Prostate gland (tissue), 2 donors: ENCODE data around the gene INAFM1. TPM values are rescaled to one million over a fixed set of nuclear protein-coding genes. Genes with fewer than 3 reads are reported as not detected.

ENCODE experiments used
- DNase-seq: peaks from one replicate; pipeline ENCODE4 v3.0.0-alpha.2; 2019; ENCODE audit warnings: low spot score
- H3K27ac ChIP-seq, 2 donors: fragments of 200-600 bp; sonication (generic); 2 replicates each; pipeline ENCODE4 v1.5.1; 2017 to 2019
- H3K27me3 ChIP-seq: fragments of 200-600 bp; sonication (generic); replicated peaks from 2 replicates; pipeline ENCODE4 v1.5.1; 2019; ENCODE audit not compliant: insufficient read depth
- H3K36me3 ChIP-seq, 2 donors: fragments of 200-600 bp; sonication (generic); 1 replicate in 1 of 2; 2 replicates in 1 of 2; pipeline versions ENCODE4 v1.5.1 to v1.8.1; 2017 to 2019
- H3K4me1 ChIP-seq: fragments of 200-600 bp; sonication (generic); replicated peaks from 2 replicates; pipeline ENCODE4 v1.5.1; 2019
- H3K4me3 ChIP-seq, 2 donors: fragments of 200-600 bp; sonication (generic); 2 replicates each; pipeline ENCODE4 v1.5.1; 2017 to 2019
- H3K9me3 ChIP-seq: fragments of 200-600 bp; sonication (generic); 2 replicates; pipeline ENCODE4 v1.5.1; 2017
- POLR2A ChIP-seq: fragments of 450-650 bp; IDR thresholded peaks from one replicate; pipeline ENCODE4 v1.6.1; 2016; ENCODE audit warnings: antibody characterized with exemption, mild to moderate bottlenecking
- POLR2AphosphoS5 ChIP-seq: sonication (generic); formaldehyde crosslinking; IDR thresholded peaks from one replicate; pipeline ENCODE4 v1.6.1; 2017; ENCODE audit warnings: antibody characterized with exemption
- WGBS: methylation state at CpG from one replicate; pipeline ENCODE4 v1.1.5; 2018; 5-methylcytosine and 5-hydroxymethylcytosine counted together
- intact Hi-C: fragments of 100-400 bp; cut with DNase I; formaldehyde crosslinking; loops from one replicate; pipeline ENCODE4 v1.14.2; 2022
- total RNA-seq, 2 donors: library from RNA; depleted of rRNA; stranded (reverse); fragments of >200 nt; gene quantifications; one replicate each; pipeline ENCODE4 v1.1.0, GENCODE V29; 2016
- TF ChIP-seq, protein P1 (sequence below), 4 experiments: fragments of 200-600 bp in 2 of 4; fragments of 450-650 bp in 2 of 4; sonication (generic) in 2 of 4; IDR thresholded peaks; 1 replicate in 3 of 4; 2 replicates in 1 of 4; pipeline ENCODE4 v1.5.1; 2016 to 2019; ENCODE audit warnings: antibody characterized with exemption in 4 of 4, mild to moderate bottlenecking in 2 of 4, moderate library complexity in 2 of 4

Gene INAFM1
- total RNA-seq, 2 donors from 2014 or later = 11.4 to 30.2 TPM

DNA sequence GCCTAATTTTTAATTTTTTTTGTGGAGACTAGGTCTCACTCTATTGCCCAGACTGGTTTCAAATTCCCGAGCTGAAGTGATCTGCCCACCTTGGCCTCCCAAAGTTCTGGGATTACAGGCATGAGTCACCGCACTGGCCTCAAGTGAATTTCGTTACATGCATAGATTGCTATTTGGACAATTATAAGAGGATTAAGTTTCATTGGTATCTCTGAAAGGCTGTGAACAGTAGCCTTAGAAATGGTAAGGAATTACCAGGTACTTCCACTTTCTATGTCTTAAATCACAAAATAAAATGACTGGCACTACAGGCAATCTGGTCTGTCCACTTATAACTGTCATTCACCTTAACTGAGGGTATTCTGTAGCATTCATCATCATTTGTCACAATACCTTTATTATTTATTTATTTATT, 21.2 kb upstream of the INAFM1 start:
- H3K4me3 ChIP-seq = no peak overlapping the region
- no peak for DNase-seq
- H3K27ac ChIP-seq = no peak overlapping the region
- peak; percentile 11 for TF ChIP-seq POLR2AphosphoS5
- TF ChIP-seq, protein P1, sequence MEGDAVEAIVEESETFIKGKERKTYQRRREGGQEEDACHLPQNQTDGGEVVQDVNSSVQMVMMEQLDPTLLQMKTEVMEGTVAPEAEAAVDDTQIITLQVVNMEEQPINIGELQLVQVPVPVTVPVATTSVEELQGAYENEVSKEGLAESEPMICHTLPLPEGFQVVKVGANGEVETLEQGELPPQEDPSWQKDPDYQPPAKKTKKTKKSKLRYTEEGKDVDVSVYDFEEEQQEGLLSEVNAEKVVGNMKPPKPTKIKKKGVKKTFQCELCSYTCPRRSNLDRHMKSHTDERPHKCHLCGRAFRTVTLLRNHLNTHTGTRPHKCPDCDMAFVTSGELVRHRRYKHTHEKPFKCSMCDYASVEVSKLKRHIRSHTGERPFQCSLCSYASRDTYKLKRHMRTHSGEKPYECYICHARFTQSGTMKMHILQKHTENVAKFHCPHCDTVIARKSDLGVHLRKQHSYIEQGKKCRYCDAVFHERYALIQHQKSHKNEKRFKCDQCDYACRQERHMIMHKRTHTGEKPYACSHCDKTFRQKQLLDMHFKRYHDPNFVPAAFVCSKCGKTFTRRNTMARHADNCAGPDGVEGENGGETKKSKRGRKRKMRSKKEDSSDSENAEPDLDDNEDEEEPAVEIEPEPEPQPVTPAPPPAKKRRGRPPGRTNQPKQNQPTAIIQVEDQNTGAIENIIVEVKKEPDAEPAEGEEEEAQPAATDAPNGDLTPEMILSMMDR (IDR thresholded peaks at IDR 0.05) = no peak
- TF ChIP-seq POLR2A = no peak
- no peaks in the 10 kb centered on the region for H3K27me3 ChIP-seq
- H3K4me1 ChIP-seq = no peaks in the 10 kb centered on the region
- H3K9me3 ChIP-seq = no peaks in the 10 kb centered on the region
- intact Hi-C loops = no loop called here
- no peaks in the 10 kb centered on the region for H3K36me3 ChIP-seq
- 35% methylated on average over 3 of the region's 3 CpGs for WGBS

DNA sequence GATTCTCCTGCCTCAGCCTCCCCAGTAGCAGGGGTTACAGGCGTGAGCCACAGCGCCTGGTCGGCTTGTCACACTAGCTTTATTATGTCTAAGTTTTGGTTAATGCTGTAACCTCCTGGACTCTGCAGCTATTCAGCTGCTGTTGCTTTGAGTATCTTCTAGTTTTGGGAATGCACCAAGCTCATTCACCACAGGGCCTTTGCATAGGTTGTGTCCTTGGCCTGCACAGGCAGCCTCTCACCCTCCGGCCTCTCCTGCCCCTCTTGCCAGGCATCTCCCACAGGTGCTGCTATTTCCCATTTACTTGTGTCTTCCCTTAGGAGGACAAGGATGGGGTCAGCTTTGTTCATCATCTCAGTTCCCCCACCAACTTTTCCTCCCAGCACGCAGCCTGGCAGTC, 20.7 kb upstream of the INAFM1 start:
- 87% methylated on average over 5 of the region's 5 CpGs for WGBS
- no peaks in the 10 kb centered on the region for H3K36me3 ChIP-seq
- H3K27ac ChIP-seq = no peak overlapping the region
- DNase-seq = no peak
- no peak for TF ChIP-seq POLR2AphosphoS5
- no peak for TF ChIP-seq POLR2A
- TF ChIP-seq, protein P1 (IDR thresholded peaks at IDR 0.05) = no peak
- no peak overlapping the region for H3K4me3 ChIP-seq
- intact Hi-C loops = no loop called here
- H3K27me3 ChIP-seq = no peaks in the 10 kb centered on the region
- H3K9me3 ChIP-seq = no peaks in the 10 kb centered on the region
- H3K4me1 ChIP-seq = no peaks in the 10 kb centered on the region

DNA sequence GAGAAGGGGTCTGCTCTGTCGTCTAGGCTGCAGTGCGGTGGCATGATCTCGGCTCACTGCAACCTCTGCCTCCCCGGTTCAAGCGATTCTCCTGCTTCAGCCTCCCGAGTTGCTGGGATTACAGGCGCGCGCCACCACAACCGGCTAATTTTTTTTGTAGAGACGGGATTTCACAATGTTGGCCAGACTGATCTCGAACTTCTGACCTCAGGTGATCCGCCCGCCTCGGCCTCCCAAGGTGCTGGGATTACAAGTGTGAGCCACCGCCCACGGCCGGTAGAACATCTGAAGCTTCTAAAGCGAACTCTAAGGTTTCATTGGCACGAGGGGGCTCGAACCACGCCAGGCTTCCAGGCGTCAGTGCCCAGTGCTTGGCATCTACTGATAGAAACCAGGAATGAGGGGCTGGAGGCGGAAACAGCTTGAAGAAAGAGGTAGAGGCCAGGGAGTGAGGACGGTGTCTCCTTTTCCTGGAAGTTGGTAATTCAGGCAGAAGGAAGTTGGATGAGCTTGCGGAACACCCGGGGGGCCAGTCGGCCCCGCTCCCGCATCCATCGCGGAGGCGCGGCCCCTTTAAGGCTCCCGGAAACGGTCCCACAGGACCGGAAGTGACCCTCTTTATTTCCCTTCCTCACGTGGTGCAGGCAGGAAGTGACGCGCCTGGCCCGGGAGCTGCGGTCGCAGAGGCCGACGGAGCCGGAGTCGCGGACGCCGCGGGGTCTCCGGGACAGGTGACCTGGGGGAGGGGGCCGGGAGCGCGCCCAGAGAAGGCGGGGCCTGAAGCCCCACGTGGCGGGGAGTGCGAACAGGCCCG, 18.6 kb upstream of the INAFM1 start, which contains the start of gene CCDC9:
CCDC9 (plus strand) TSS at position 647 of the 814 bp plus-strand sequence. CDS start 1,876 bp downstream, outside the sequence.
- whole genome bisulfite sequencing = 14% methylated on average over 55 of the region's 60 CpGs
- intact Hi-C loops = no loop called here
- Histone ChIP-seq H3K4me3 (peak within 1 kb of the TSS; percentile 44 to 58), H3K4me1 (no peaks in the 10 kb centered on the region), H3K9me3 (no peaks in the 10 kb centered on the region), H3K27me3 (no peaks in the 10 kb centered on the region), H3K27ac (peak within 1 kb of the TSS; percentile 92 to 94), H3K36me3 (peaks cover 5 to 15% of the 10 kb centered on the region in 2 donors)
- peak; percentile 95 for TF ChIP-seq POLR2AphosphoS5
- peak; percentile 86 for TF ChIP-seq POLR2A
- TF ChIP-seq, protein P1 (IDR thresholded peaks at IDR 0.05) = no peak
- DNase-seq = peak; percentile 94

DNA sequence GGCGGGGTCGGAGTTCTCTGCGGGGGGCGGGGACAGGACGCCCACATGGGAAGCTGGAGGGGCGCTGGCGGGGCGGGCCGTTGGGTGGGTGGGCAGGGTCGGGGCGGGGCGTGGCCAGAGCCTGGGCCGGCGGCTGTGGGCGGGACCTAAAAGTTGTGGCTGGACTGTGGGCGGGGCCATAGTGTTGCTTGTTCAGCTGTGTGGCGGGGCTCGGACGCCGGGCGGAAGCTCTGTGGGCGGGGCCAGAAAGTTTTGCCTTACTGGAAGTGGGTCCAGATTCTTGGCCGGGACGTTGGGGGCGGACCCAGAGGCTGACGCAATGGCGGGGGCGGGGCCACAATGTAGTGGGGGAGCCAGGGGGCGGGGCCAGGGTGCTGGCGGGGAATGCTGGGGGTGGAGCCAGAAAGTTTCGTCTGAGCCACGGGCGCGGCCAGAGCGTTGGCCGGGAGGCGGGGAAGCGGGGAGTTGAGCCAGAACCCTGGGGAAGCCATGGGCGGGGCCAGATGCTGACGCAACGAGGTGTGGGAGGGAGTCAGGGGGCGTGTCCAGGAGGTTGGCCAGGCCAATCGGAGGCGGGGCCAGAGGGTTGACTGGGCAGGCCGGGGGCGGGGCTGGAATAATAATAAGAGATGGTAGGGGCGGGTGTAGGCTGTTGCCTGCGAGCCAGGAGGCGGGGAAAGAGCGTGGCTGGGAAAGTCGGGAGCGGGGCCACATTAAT, 17.8 kb upstream of the INAFM1 start:
- Histone ChIP-seq H3K27me3 (no peaks in the 10 kb centered on the region), H3K4me1 (no peaks in the 10 kb centered on the region), H3K36me3 (peaks cover 5 to 19% of the 10 kb centered on the region in 2 donors), H3K9me3 (no peaks in the 10 kb centered on the region), H3K4me3 (peak overlapping the region; percentile 44 to 58), H3K27ac (peak overlapping the region; percentile 92 to 94)
- peak; percentile 100 for DNase-seq
- peak; percentile 80 for TF ChIP-seq POLR2AphosphoS5
- TF ChIP-seq, protein P1 (IDR thresholded peaks at IDR 0.05) = no peak
- intact Hi-C loops = no loop called here
- under 1% methylated on average over 36 of the region's 52 CpGs for WGBS
